Loucy (cell line): ENCODE data around the gene KCNJ15.

Source experiments
- H2AFZ ChIP-seq: fragments of 200-600 bp; sonication (generic); 2 replicates; pipeline ENCODE4 v1.6.0; 2016; ENCODE audit warnings: antibody characterized with exemption, mild to moderate bottlenecking, low read length, moderate library complexity
- H3F3A ChIP-seq: fragments of 200-600 bp; 2 replicates; pipeline ENCODE4 v1.6.0; 2016; ENCODE audit warnings: antibody characterized with exemption, low read depth, mild to moderate bottlenecking
- H3K27me3 ChIP-seq: fragments of 200-600 bp; sonication (generic); 2 replicates; pipeline ENCODE4 v1.6.1; 2014; ENCODE audit warnings: low read length, mild to moderate bottlenecking; ENCODE audit not compliant: insufficient read depth, poor library complexity, severe bottlenecking
- H3K36me3 ChIP-seq: fragments of 200-600 bp; sonication (generic); 2 replicates; pipeline ENCODE4 v1.6.1; 2016; ENCODE audit warnings: low read length; ENCODE audit not compliant: insufficient read depth
- H3K4me1 ChIP-seq: fragments of 200-600 bp; sonication (generic); 2 replicates; pipeline ENCODE4 v1.5.1; 2014; ENCODE audit warnings: low read length, mild to moderate bottlenecking; ENCODE audit not compliant: insufficient read depth, poor library complexity, severe bottlenecking
- H3K4me2 ChIP-seq: fragments of 200-600 bp; sonication (generic); 2 replicates; pipeline ENCODE4 v1.6.0; 2014; ENCODE audit warnings: antibody characterized with exemption, low read length, low read depth, mild to moderate bottlenecking; ENCODE audit not compliant: poor library complexity, severe bottlenecking
- H3K4me3 ChIP-seq: fragments of 200-600 bp; sonication (generic); 2 replicates; pipeline ENCODE4 v1.5.1; 2014; ENCODE audit warnings: low read length, mild to moderate bottlenecking, mixed read lengths; ENCODE audit not compliant: poor library complexity, severe bottlenecking
- H3K79me2 ChIP-seq: fragments of 200-600 bp; sonication (generic); 2 replicates; pipeline ENCODE4 v1.6.1; 2014; ENCODE audit warnings: low read length; ENCODE audit not compliant: insufficient read depth
- H3K9ac ChIP-seq: fragments of 200-600 bp; sonication (generic); 2 replicates; pipeline ENCODE4 v1.6.0; 2014; ENCODE audit warnings: mild to moderate bottlenecking, low read depth, low read length, moderate library complexity; ENCODE audit not compliant: poor library complexity, severe bottlenecking
- H3K9me2 ChIP-seq: fragments of 200-600 bp; sonication (generic); replicated peaks from 2 replicates; pipeline ENCODE4 v1.6.1; 2016; ENCODE audit warnings: low read depth, low read length, mixed read lengths
- H3K9me3 ChIP-seq: fragments of 200-600 bp; sonication (generic); 2 replicates; pipeline ENCODE4 v1.6.1; 2014; ENCODE audit warnings: mild to moderate bottlenecking, antibody characterized with exemption, low read length, low read depth; ENCODE audit not compliant: insufficient read depth
- H4K20me1 ChIP-seq: fragments of 200-600 bp; sonication (generic); 2 replicates; pipeline ENCODE4 v1.6.0; 2014; ENCODE audit warnings: antibody characterized with exemption, low read length, mild to moderate bottlenecking; ENCODE audit not compliant: insufficient read depth, poor library complexity, severe bottlenecking
- CTCF ChIP-seq: fragments of 200-600 bp; sonication (generic); conservative IDR thresholded peaks from 2 replicates; pipeline ENCODE4 v1.5.1; 2014; ENCODE audit warnings: mild to moderate bottlenecking, antibody characterized with exemption, low read length
- EZH2phosphoT487 ChIP-seq: fragments of 200-600 bp; IDR thresholded peaks from 2 replicates; pipeline ENCODE4 v1.6.1; 2018; ENCODE audit warnings: antibody characterized with exemption, mild to moderate bottlenecking, moderate library complexity, borderline replicate concordance

Gene KCNJ15

GRCh38 chr21:38352536-38353219, 95.9 kb downstream of the KCNJ15 start:
- TF ChIP-seq EZH2phosphoT487: no peak
- TF ChIP-seq CTCF: peak; percentile 95
- Histone ChIP-seq H3K9me3 (no peaks in the 10 kb centered on the region), H3K79me2 (no peaks in the 10 kb centered on the region), H3K4me3 (no peak overlapping the region), H3F3A (no peaks in the 10 kb centered on the region), H3K36me3 (no peaks in the 10 kb centered on the region), H2AFZ (no peak overlapping the region), H3K9ac (no peak overlapping the region), H3K27me3 (no peaks in the 10 kb centered on the region), H4K20me1 (no peaks in the 10 kb centered on the region), H3K4me2 (no peak overlapping the region), H3K4me1 (peaks cover 9% of the 10 kb centered on the region), H3K9me2 (no peaks in the 10 kb centered on the region)

- H2AFZ ChIP-seq: no peak overlapping the region
- no peak for TF ChIP-seq EZH2phosphoT487
- TF ChIP-seq CTCF: no peak
- no peaks in the 10 kb centered on the region for H3K9me3 ChIP-seq
- H3K4me3 ChIP-seq: no peak overlapping the region
- H3K36me3 ChIP-seq: no peaks in the 10 kb centered on the region
- no peak overlapping the region for H3K4me2 ChIP-seq
- H4K20me1 ChIP-seq: no peaks in the 10 kb centered on the region
- no peaks in the 10 kb centered on the region for H3F3A ChIP-seq
- H3K4me1 ChIP-seq: peaks cover 9% of the 10 kb centered on the region
- H3K27me3 ChIP-seq: no peaks in the 10 kb centered on the region
- no peaks in the 10 kb centered on the region for H3K9me2 ChIP-seq
- no peak overlapping the region for H3K9ac ChIP-seq
- no peaks in the 10 kb centered on the region for H3K79me2 ChIP-seq
Measured at GRCh38 chr21:38354231-38354630, 97.4 kb downstream of the KCNJ15 start.

- TF ChIP-seq EZH2phosphoT487: no peak
- TF ChIP-seq CTCF: no peak
- Histone ChIP-seq H3K9ac (no peak overlapping the region), H3K4me3 (no peak overlapping the region), H3K9me3 (no peaks in the 10 kb centered on the region), H4K20me1 (no peaks in the 10 kb centered on the region), H3F3A (no peaks in the 10 kb centered on the region), H3K9me2 (no peaks in the 10 kb centered on the region), H3K36me3 (no peaks in the 10 kb centered on the region), H2AFZ (no peak overlapping the region), H3K4me2 (no peak overlapping the region), H3K4me1 (peaks cover 9% of the 10 kb centered on the region), H3K79me2 (no peaks in the 10 kb centered on the region), H3K27me3 (no peaks in the 10 kb centered on the region)
Measured at GRCh38 chr21:38354746-38355145, 98.0 kb downstream of the KCNJ15 start.
